H1 (cell line): ENCODE data around the gene BLNK.

Experiments
- CTCF ChIP-seq, 3 experiments: IDR thresholded peaks; 1 replicate in 2 of 3; 2 replicates in 1 of 3; pipeline versions ENCODE4 v1.5.1 to v1.6.1; 2011; ENCODE audit warnings: low read length in 3 of 3, mild to moderate bottlenecking in 3 of 3, inconsistent platforms in 2 of 3, low read depth in 1 of 3, moderate library complexity in 1 of 3; ENCODE audit not compliant: insufficient read depth in 1 of 3; ENCODE audit errors: control extremely low read depth in 1 of 3
- E2F6 ChIP-seq: IDR thresholded peaks from 2 replicates; pipeline ENCODE4 v1.6.1; 2012; ENCODE audit warnings: inconsistent platforms
- PHF8 ChIP-seq: fragments of 200-600 bp; sonication (generic); conservative IDR thresholded peaks from 2 replicates; pipeline ENCODE4 v1.7.1; 2012; ENCODE audit warnings: low read depth, mild to moderate bottlenecking, inconsistent platforms, low read length, moderate library complexity
- SIX5 ChIP-seq: IDR thresholded peaks from 2 replicates; pipeline ENCODE4 v1.6.1; 2011; ENCODE audit warnings: mild to moderate bottlenecking, low read depth, low read length

GRCh38 chr10:96230527-96230926 lies 40.8 kb downstream of the BLNK start:
- TF ChIP-seq CTCF (IDR thresholded peaks at IDR 0.05; ENCODE audit: control extremely low read depth in 1 of 3, insufficient read depth in 1 of 3, low read depth in 1 of 3, low read length in 3 of 3) = no peak
- TF ChIP-seq PHF8 = no peak
- TF ChIP-seq E2F6 = no peak
- TF ChIP-seq SIX5 = no peak
